Inflammatory macrophage treated with lipopolysaccharide for 4 hours (primary cell): Measurements from ENCODE around the gene PRSS2.

Source experiments
- DNase-seq: peaks from one replicate; pipeline ENCODE4 v3.0.0-alpha.2; 2020

PRSS2 gene

DNA sequence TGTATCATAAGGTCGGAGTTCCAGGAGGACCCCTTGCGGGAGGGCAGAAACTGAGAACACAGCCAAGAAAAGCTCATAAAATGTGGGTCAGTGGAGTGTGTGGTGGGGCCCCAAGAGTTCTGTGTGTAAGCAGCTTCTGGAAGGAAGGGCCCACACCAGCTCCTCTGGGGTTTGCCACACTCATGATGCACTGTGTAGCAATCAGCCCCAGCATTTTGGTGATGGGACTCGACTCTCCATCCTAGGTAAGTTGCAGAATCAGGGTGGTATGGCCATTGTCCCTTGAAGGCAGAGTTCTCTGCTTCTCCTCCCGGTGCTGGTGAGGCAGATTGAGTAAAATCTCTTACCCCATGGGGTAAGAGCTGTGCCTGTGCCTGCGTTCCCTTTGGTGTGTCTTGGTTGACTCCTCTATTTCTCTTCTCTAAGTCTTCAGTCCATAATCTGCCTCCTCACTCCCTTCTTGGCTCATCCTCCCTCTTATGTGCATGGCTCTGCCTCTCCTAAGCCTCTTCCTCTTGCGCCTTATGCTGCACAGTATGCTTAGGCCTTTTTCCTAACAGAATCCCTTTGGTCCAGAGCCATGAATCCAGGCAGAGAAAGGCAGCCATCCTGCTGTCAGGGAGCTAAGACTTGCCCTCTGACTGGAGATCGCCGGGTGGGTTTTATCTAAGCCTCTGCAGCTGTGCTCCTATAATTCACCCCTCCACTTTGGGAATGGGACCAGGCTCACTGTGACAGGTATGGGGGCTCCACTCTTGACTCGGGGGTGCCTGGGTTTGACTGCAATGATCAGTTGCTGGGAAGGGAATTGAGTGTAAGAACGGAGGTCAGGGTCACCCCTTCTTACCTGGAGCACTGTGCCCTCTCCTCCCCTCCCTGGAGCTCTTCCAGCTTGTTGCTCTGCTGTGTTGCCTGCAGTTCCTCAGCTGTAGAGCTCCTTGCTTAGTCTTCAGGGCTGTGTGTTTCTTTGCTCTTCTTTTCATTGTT lies 17.8 kb downstream of the PRSS2 start:
- DNase-seq: no peak

- no peak for DNase-seq
Observed at GRCh38 chr7:142789441-142789840, 18.7 kb downstream of the PRSS2 start.

GRCh38 chr7:142790056-142790455 lies 19.3 kb downstream of the PRSS2 start:
- no peak for DNase-seq

DNA sequence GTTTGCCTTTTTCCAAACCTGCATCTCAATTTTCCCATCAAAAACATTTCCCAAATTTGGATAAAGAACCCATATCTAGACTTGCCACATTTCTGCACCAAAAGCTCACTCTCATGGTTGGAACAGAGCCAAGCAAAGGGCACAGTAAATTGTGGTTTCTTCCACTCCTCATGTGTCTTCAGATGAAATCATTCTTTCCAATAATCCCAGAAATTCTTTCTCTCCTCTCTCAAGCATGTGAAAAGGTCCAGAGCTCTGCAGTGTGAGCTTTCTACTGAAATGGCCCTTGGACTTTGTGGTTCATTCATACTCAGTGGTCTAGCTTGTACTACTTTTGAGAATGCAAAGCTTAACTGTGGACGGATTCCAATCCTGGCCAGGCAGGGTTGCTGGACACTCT lies 19.8 kb downstream of the PRSS2 start:
- DNase-seq: no peak

- DNase-seq: no peak
Observed at GRCh38 chr7:142791502-142791901, 20.7 kb downstream of the PRSS2 start.

DNA sequence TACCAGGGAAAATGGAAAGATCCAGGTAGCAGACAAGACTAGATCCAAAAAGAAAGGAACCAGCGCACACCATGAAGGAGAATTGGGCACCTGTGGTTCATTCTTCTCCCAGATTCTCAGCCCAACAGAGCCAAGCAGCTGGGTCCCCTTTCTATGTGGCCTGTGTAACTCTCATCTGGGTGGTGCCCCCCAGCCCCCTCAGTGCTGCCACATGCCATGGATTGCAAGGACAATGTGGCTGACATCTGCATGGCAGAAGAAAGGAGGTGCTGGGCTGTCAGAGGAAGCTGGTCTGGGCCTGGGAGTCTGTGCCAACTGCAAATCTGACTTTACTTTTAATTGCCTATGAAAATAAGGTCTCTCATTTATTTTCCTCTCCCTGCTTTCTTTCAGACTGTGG lies 21.4 kb downstream of the PRSS2 start:
- no peak for DNase-seq

GRCh38 chr7:142792593-142792992 lies 21.8 kb downstream of the PRSS2 start:
- no peak for DNase-seq

DNA sequence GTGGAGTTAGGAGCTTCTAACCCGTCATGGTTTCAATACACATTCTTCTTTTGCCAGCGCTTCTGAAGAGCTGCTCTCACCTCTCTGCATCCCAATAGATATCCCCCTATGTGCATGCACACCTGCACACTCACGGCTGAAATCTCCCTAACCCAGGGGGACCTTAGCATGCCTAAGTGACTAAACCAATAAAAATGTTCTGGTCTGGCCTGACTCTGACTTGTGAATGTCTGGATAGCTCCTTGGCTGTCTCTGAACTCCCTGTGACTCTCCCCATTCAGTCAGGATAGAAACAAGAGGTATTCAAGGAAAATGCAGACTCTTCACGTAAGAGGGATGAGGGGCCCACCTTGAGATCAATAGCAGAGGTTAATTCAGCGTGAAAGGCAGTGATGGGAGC lies 22.4 kb downstream of the PRSS2 start:
- DNase-seq: no peak

- DNase-seq: no peak
Observed at GRCh38 chr7:142795339-142795863, 24.6 kb downstream of the PRSS2 start.

- no peak for DNase-seq
Observed at GRCh38 chr7:142796001-142796500, 25.3 kb downstream of the PRSS2 start.

DNA sequence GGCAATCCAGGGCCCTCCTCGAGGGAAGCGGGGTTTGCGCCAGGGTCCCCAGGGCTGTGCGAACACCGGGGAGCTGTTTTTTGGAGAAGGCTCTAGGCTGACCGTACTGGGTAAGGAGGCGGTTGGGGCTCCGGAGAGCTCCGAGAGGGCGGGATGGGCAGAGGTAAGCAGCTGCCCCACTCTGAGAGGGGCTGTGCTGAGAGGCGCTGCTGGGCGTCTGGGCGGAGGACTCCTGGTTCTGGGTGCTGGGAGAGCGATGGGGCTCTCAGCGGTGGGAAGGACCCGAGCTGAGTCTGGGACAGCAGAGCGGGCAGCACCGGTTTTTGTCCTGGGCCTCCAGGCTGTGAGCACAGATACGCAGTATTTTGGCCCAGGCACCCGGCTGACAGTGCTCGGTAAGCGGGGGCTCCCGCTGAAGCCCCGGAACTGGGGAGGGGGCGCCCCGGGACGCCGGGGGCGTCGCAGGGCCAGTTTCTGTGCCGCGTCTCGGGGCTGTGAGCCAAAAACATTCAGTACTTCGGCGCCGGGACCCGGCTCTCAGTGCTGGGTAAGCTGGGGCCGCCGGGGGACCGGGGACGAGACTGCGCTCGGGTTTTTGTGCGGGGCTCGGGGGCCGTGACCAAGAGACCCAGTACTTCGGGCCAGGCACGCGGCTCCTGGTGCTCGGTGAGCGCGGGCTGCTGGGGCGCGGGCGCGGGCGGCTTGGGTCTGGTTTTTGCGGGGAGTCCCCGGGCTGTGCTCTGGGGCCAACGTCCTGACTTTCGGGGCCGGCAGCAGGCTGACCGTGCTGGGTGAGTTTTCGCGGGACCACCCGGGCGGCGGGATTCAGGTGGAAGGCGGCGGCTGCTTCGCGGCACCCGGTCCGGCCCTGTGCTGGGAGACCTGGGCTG lies 26.0 kb downstream of the PRSS2 start:
- DNase-seq: no peak

GRCh38 chr7:142797391-142798377 lies 26.9 kb downstream of the PRSS2 start:
- no peak for DNase-seq

DNA sequence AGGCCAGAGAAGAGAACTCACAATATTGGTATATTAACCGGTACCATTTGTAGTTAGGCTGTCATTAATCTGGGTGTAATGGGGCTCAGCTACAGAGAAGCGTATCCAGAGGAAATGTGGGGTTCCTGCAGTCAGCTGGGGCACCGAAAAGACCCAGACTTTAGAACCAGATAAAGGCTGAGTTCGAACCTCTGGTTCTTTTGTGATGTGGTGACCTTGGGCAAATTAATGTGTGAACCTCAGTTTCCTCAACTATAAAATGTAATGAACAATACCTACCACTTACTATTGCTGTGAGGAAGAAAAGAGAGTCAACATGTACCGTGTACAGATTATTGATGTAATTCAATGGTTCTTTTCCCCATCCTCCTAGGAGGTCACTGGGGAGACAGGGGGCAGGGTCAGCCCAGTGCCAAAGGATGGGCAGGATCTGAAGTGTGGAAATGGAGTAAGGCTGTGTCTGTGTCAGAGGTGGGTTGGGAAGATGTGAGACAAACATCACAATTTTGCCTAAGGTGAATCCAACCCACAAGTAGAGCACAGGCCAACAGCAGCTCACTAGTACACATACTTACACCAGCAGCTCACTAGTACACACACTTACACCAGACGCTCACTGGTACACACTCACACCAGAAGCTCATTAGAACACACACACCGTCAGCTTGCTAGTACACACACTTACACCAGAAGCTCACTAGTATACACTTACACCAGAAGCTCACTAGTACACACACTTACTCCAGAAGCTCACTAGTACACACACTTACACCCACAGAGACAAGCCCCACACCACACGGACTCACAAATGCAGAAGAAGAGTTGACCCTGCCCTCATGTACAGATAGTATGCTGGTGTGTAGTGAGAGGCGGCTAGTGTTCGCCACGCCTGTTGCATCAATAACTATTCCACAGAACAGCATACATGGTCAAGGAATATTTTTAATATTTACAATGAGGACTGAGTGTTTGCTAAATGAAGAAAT lies 28.0 kb downstream of the PRSS2 start:
- DNase-seq: no peak

GRCh38 chr7:142799437-142799835 lies 28.7 kb downstream of the PRSS2 start:
- no peak for DNase-seq

GRCh38 chr7:142800088-142800487 lies 29.3 kb downstream of the PRSS2 start:
- no peak for DNase-seq

GRCh38 chr7:142800699-142801260 lies 30.0 kb downstream of the PRSS2 start:
- no peak for DNase-seq

GRCh38 chr7:142801601-142802295 lies 31.0 kb downstream of the PRSS2 start:
- no peak for DNase-seq

GRCh38 chr7:142802301-142802700 lies 31.5 kb downstream of the PRSS2 start:
- DNase-seq: no peak

GRCh38 chr7:142803901-142804300 lies 33.1 kb downstream of the PRSS2 start:
- DNase-seq: no peak
